IMR-90 (cell line): ENCODE results near the gene ADGRG1. TPM values are rescaled to one million over a fixed set of nuclear protein-coding genes. Genes with fewer than 3 reads are reported as not detected.

Experiments
- ATAC-seq: fragments of 200-7000 bp; cut with Tn5 transposase; 2 replicates; pipeline ENCODE4 v1.9.1; 2020; ENCODE audit warnings: low read depth, mild to moderate bottlenecking, moderate library complexity
- BruUV-seq: library from RNA; stranded (reverse); fragments of 400-500 nt; replicated peaks from 2 replicates; lab custom pipeline; 2021; lab: Mats Ljungman, UMichigan
- CTCF ChIA-PET: fragments of 300-600 bp; formaldehyde crosslinking; extraction: SDS; loops from one replicate; lab custom pipeline; 2021; ENCODE audit warnings: antibody characterized with exemption; lab: Yijun Ruan, JAX
- POLR2A ChIA-PET: fragments of 300-600 bp; sonication (Branson Sonifier 250); formaldehyde crosslinking; loops from one replicate; lab custom pipeline; 2022; ENCODE audit warnings: antibody characterized with exemption; ENCODE audit not compliant: unreplicated experiment; lab: Charles Lee
- DNase-seq: peaks from one replicate; pipeline ENCODE4 v3.0.0; 2013
- H2AFZ ChIP-seq: replicated peaks from 2 replicates; pipeline ENCODE3; 2013; ENCODE audit warnings: low read length, mild to moderate bottlenecking; ENCODE audit not compliant: poor library complexity
- H2AK5ac ChIP-seq: 2 replicates; pipeline ENCODE4 v1.6.1; 2013; ENCODE audit warnings: low read depth, low read length, inconsistent platforms
- H2AK9ac ChIP-seq: replicated peaks from 2 replicates; pipeline ENCODE3; 2013; ENCODE audit warnings: mild to moderate bottlenecking, low read depth, low read length, moderate library complexity; ENCODE audit not compliant: poor library complexity
- H2BK120ac ChIP-seq: 2 replicates; pipeline ENCODE4 v1.6.1; 2013; ENCODE audit warnings: low read depth, low read length, inconsistent platforms
- H2BK15ac ChIP-seq: 3 replicates; pipeline ENCODE4 v1.6.1; 2013; ENCODE audit warnings: low read depth, low read length, inconsistent platforms
- H2BK20ac ChIP-seq: 2 replicates; pipeline ENCODE4 v1.6.1; 2013; ENCODE audit warnings: low read depth, mild to moderate bottlenecking, inconsistent platforms, low read length, moderate library complexity
- H2BK5ac ChIP-seq: 2 replicates; pipeline ENCODE4 v1.6.1; 2013; ENCODE audit warnings: mild to moderate bottlenecking, low read depth, low read length, inconsistent platforms; ENCODE audit not compliant: poor library complexity, severe bottlenecking
- H3K14ac ChIP-seq: replicated peaks from 2 replicates; pipeline ENCODE4 v1.6.1; 2013; ENCODE audit warnings: low read depth, low read length, inconsistent platforms
- H3K18ac ChIP-seq: 2 replicates; pipeline ENCODE4 v1.6.1; 2013; ENCODE audit warnings: low read depth, low read length, control low read depth
- H3K23ac ChIP-seq: 2 replicates; pipeline ENCODE4 v1.6.1; 2013; ENCODE audit warnings: low read depth, low read length, inconsistent platforms
- H3K27ac ChIP-seq: 2 replicates; pipeline ENCODE4 v1.5.1; 2013; ENCODE audit warnings: mild to moderate bottlenecking, control low read depth, low read length; ENCODE audit not compliant: insufficient read depth
- H3K27me3 ChIP-seq: 2 replicates; pipeline ENCODE4 v1.6.1; 2013; ENCODE audit warnings: low read length; ENCODE audit not compliant: control insufficient read depth, insufficient read depth
- H3K36me3 ChIP-seq: 2 replicates; pipeline ENCODE4 v1.6.1; 2013; ENCODE audit warnings: low read length, mixed read lengths; ENCODE audit not compliant: control insufficient read depth, insufficient read depth
- H3K4ac ChIP-seq: 2 replicates; pipeline ENCODE4 v1.6.1; 2013; ENCODE audit warnings: low read depth, low read length, inconsistent platforms
- H3K4me1 ChIP-seq: 2 replicates; pipeline ENCODE4 v1.6.1; 2013; ENCODE audit warnings: low read length, mixed read lengths; ENCODE audit not compliant: control insufficient read depth, insufficient read depth
- H3K4me2 ChIP-seq: 2 replicates; pipeline ENCODE4 v1.6.1; 2013; ENCODE audit warnings: low read depth, mild to moderate bottlenecking, control low read depth, low read length, moderate library complexity
- H3K4me3 ChIP-seq: 2 replicates; pipeline ENCODE4 v1.5.1; 2013; ENCODE audit warnings: low read depth, mild to moderate bottlenecking, control low read depth, low read length, moderate library complexity; ENCODE audit not compliant: insufficient read depth
- H3K56ac ChIP-seq: 2 replicates; pipeline ENCODE4 v1.6.1; 2013; ENCODE audit warnings: low read length, inconsistent platforms; ENCODE audit not compliant: insufficient read depth; ENCODE audit errors: extremely low read depth
- H3K79me1 ChIP-seq, 2 experiments: 2 replicates each; pipeline ENCODE4 v1.6.1; 2013; ENCODE audit warnings: low read length in 2 of 2, inconsistent platforms in 1 of 2, low read depth in 1 of 2
- H3K9ac ChIP-seq: 2 replicates; pipeline ENCODE4 v1.6.1; 2013; ENCODE audit warnings: low read depth, low read length, control low read depth
- H3K9me1 ChIP-seq: 2 replicates; pipeline ENCODE4 v1.6.1; 2013; ENCODE audit warnings: low read length, inconsistent platforms; ENCODE audit not compliant: insufficient read depth
- H3K9me3 ChIP-seq: 2 replicates; pipeline ENCODE4 v1.6.1; 2013; ENCODE audit warnings: low read length; ENCODE audit not compliant: control insufficient read depth, insufficient read depth
- H4K20me1 ChIP-seq: 2 replicates; pipeline ENCODE4 v1.6.1; 2013; ENCODE audit warnings: low read length, inconsistent platforms; ENCODE audit not compliant: insufficient read depth
- H4K5ac ChIP-seq: 2 replicates; pipeline ENCODE4 v1.6.1; 2013; ENCODE audit warnings: mild to moderate bottlenecking, low read depth, low read length, control low read depth
- H4K8ac ChIP-seq, 2 experiments: 2 replicates each; pipeline ENCODE4 v1.6.1; 2013; ENCODE audit warnings: low read depth in 2 of 2, low read length in 2 of 2, control low read depth in 1 of 2, inconsistent platforms in 1 of 2
- H4K91ac ChIP-seq: 2 replicates; pipeline ENCODE4 v1.6.1; 2013; ENCODE audit warnings: low read depth, low read length, inconsistent platforms; ENCODE audit not compliant: insufficient read depth
- CEBPB ChIP-seq: IDR thresholded peaks from 2 replicates; pipeline ENCODE4 v1.6.1; 2012; ENCODE audit warnings: low read depth, low read length, improper control_type of control experiment
- MAFK ChIP-seq: IDR thresholded peaks from 2 replicates; pipeline ENCODE4 v1.6.1; 2012; ENCODE audit warnings: low read depth, low read length, improper control_type of control experiment
- MAZ ChIP-seq: IDR thresholded peaks from 2 replicates; pipeline ENCODE4 v1.6.1; 2012; ENCODE audit warnings: low read depth, mild to moderate bottlenecking, low read length, improper control_type of control experiment, moderate library complexity, borderline replicate concordance
- NFE2L2 ChIP-seq: fragments of 150-350 bp; IDR thresholded peaks from 2 replicates; pipeline ENCODE4 v1.6.1; 2016; ENCODE audit warnings: low read depth, mild to moderate bottlenecking, low read length
- RFX5 ChIP-seq: IDR thresholded peaks from 2 replicates; pipeline ENCODE4 v1.8.0; 2012; ENCODE audit warnings: low read depth, mild to moderate bottlenecking, low read length, moderate library complexity
- SMC3 ChIP-seq: fragments of 150-350 bp; IDR thresholded peaks from 2 replicates; pipeline ENCODE4 v1.6.1; 2016; ENCODE audit warnings: low read depth, mild to moderate bottlenecking, antibody characterized with exemption, low read length, moderate library complexity
- WGBS, 2 experiments: methylation state at CpG; one replicate each; pipeline versions ENCODE4 v1.1.5 to v1.1.7; 2013; ENCODE audit warnings: missing lambda C conversion rate in 2 of 2; ENCODE audit not compliant: insufficient read length in 1 of 2; ENCODE audit errors: extremely low coverage in 2 of 2; 5-methylcytosine and 5-hydroxymethylcytosine counted together
- dilution Hi-C: fragments of 300-500 bp; cut with HindIII; formaldehyde crosslinking; loops from one replicate; pipeline ENCODE4 v1.14.3; 2018; ENCODE audit warnings: low sequenced_read_pairs; ENCODE audit not compliant: unreplicated experiment
- in situ Hi-C: fragments of 300-500 bp; cut with MboI; formaldehyde crosslinking; loops from 3 replicates; pipeline ENCODE4 v1.14.3; 2019; ENCODE audit warnings: low sequenced_read_pairs, inconsistent platforms, mixed read lengths
- intact Hi-C: fragments of 100-400 bp; cut with micrococcal nuclease; formaldehyde crosslinking; loops from 2 replicates; pipeline ENCODE4 v1.10.0; 2022
- polyA plus RNA-seq, 3 experiments: library from polyadenylated mRNA; depleted of rRNA; stranded (reverse); fragments of >200 nt; gene quantifications; 2 replicates each; pipeline ENCODE4 v1.2.3, GENCODE V29; 2012; ENCODE audit warnings: low replicate concordance in 1 of 3
- total RNA-seq: library from RNA; depleted of rRNA; stranded (reverse); fragments of >200 nt; gene quantifications from 2 replicates; pipeline ENCODE4 v1.2.3, GENCODE V29; 2012
- TF ChIP-seq, protein P1 (sequence below): fragments of 150-350 bp; IDR thresholded peaks from 2 replicates; pipeline ENCODE4 v1.6.1; 2016; ENCODE audit warnings: low read depth, mild to moderate bottlenecking, low read length, moderate library complexity, borderline replicate concordance
- TF ChIP-seq, protein P2 (sequence below): conservative IDR thresholded peaks from 2 replicates; pipeline ENCODE4 v1.5.1; 2012; ENCODE audit warnings: mild to moderate bottlenecking, low read depth, low read length, improper control_type of control experiment

Gene ADGRG1
- total and polyA plus RNA-seq, 2 of the 4 experiments (the other 2 are of a cell fraction), result 0.90 to 8.4 TPM

- TF ChIP-seq MAFK, result no peak
- TF ChIP-seq CEBPB, result no peak
These were observed 25.1 kb upstream of the ADGRG1 start (continued) for GRCh38 chr16:57603115-57604024.

DNA sequence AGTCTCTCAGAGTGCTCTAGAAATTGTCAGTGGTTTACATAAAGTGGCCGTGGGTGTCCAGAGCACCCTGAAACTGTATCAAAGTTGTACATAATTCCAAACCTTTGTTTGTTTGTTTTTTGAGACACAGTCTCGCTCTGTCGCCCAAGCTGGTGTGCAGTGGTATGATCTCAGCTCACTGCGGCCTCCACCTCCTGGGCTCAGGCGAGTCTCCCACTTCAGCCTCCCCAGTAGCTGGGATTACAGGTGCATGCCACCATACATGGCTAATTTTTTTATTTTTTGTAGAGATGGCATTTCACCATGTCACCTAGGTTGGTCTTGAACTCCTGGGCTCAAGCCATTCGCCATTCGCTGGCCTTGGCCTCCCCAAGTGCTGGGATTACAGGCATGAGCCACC lies 24.3 kb upstream of the ADGRG1 start:
- H2BK15ac ChIP-seq, result no peak overlapping the region
- intact Hi-C loops (no loop called here), dilution Hi-C loops (no loop called here), in situ Hi-C loops (loop anchor here (5.0 kb wide), 1 partner anchor 38 kb away; no protein-coding TSS in a partner anchor)
- H3K18ac ChIP-seq, result no peak overlapping the region
- no peak overlapping the region for H2BK20ac ChIP-seq
- BruUV-seq, result no TSS peak
- no peak overlapping the region for H4K91ac ChIP-seq
- H3K23ac ChIP-seq, result no peak overlapping the region
- no peak overlapping the region for H3K4me2 ChIP-seq
- H3K4ac ChIP-seq, result no peak overlapping the region
- no peak overlapping the region for H3K14ac ChIP-seq
- ATAC-seq (no peak), DNase-seq (no peak)
- H2AK9ac ChIP-seq, result no peak overlapping the region
- 94% methylated on average over 2 of the region's 7 CpGs; no CpG with 5 or more reads in 1 of the 2 experiments for WGBS, 2 experiments
- H4K8ac ChIP-seq, result no peak overlapping the region
- CTCF ChIA-PET, result no interaction called here
- H3K4me3 ChIP-seq, result no peak overlapping the region
- H2AFZ ChIP-seq, result no peak overlapping the region
- H2BK120ac ChIP-seq, result no peak overlapping the region
- H3K9ac ChIP-seq, result no peak overlapping the region
- no peak overlapping the region for H3K56ac ChIP-seq
- no peaks in the 10 kb centered on the region; the same call in 1 of the 2 replicates for H3K9me1 ChIP-seq
- H2AK5ac ChIP-seq, result no peak overlapping the region
- H3K27ac ChIP-seq, result no peak overlapping the region
- H4K20me1 ChIP-seq, result no peaks in the 10 kb centered on the region
- POLR2A ChIA-PET, result no interaction called here
- peaks cover 2% of the 10 kb centered on the region; the same call in 1 of the 2 replicates for H3K4me1 ChIP-seq
- H4K5ac ChIP-seq, result no peak overlapping the region
- no peaks in the 10 kb centered on the region for H3K36me3 ChIP-seq
- TF ChIP-seq NFE2L2, result no peak
- TF ChIP-seq MAZ, result no peak
- TF ChIP-seq CEBPB, result no peak
- TF ChIP-seq RFX5, result no peak
- TF ChIP-seq MAFK, result no peak
- TF ChIP-seq, protein P1, sequence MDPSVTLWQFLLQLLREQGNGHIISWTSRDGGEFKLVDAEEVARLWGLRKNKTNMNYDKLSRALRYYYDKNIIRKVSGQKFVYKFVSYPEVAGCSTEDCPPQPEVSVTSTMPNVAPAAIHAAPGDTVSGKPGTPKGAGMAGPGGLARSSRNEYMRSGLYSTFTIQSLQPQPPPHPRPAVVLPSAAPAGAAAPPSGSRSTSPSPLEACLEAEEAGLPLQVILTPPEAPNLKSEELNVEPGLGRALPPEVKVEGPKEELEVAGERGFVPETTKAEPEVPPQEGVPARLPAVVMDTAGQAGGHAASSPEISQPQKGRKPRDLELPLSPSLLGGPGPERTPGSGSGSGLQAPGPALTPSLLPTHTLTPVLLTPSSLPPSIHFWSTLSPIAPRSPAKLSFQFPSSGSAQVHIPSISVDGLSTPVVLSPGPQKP, result no peak
- no peak for TF ChIP-seq SMC3
- TF ChIP-seq, protein P2, sequence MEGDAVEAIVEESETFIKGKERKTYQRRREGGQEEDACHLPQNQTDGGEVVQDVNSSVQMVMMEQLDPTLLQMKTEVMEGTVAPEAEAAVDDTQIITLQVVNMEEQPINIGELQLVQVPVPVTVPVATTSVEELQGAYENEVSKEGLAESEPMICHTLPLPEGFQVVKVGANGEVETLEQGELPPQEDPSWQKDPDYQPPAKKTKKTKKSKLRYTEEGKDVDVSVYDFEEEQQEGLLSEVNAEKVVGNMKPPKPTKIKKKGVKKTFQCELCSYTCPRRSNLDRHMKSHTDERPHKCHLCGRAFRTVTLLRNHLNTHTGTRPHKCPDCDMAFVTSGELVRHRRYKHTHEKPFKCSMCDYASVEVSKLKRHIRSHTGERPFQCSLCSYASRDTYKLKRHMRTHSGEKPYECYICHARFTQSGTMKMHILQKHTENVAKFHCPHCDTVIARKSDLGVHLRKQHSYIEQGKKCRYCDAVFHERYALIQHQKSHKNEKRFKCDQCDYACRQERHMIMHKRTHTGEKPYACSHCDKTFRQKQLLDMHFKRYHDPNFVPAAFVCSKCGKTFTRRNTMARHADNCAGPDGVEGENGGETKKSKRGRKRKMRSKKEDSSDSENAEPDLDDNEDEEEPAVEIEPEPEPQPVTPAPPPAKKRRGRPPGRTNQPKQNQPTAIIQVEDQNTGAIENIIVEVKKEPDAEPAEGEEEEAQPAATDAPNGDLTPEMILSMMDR, result no peak
- peaks cover 28% of the 10 kb centered on the region for H3K27me3 ChIP-seq
- no peaks in the 10 kb centered on the region for H3K79me1 ChIP-seq
- H2BK5ac ChIP-seq, result no peak overlapping the region
- H3K9me3 ChIP-seq, result no peaks in the 10 kb centered on the region
